Suprapubic skin (tissue), 3 donors: ENCODE data around the gene CHRM3.

ENCODE experiments used
- CTCF ChIP-seq, 2 donors: fragments of 200-600 bp in 1 of 2; fragments of 450-650 bp in 1 of 2; sonication (generic) in 1 of 2; IDR thresholded peaks; one replicate each; pipeline ENCODE4 v1.5.1; 2016 to 2019; ENCODE audit warnings: antibody characterized with exemption in 2 of 2, mild to moderate bottlenecking in 1 of 2, moderate library complexity in 1 of 2
- EP300 ChIP-seq: sonication (generic); formaldehyde crosslinking; IDR thresholded peaks from one replicate; pipeline ENCODE4 v1.6.1; 2017; ENCODE audit warnings: antibody characterized with exemption

- TF ChIP-seq CTCF (IDR thresholded peaks at IDR 0.05) (no peak), EP300 (no peak)
Measured at GRCh38 chr1:239337799-239338430, 48.5 kb upstream of the CHRM3 start.
